ENCODE data around the gene RARRES1. TPM values are rescaled to one million over a fixed set of nuclear protein-coding genes. Genes with fewer than 3 reads are reported as not detected.

Gene RARRES1
- total RNA-seq, 1 experiment from 2014 or later: 0.81 TPM

- Histone ChIP-seq H3K56ac (ENCODE audit: insufficient read length, low read depth, low read length) (no peak overlapping the region), H3K79me1 (ENCODE audit: insufficient read depth, low read depth, low read length, poor library complexity, severe bottlenecking) (no peaks in the 10 kb centered on the region), H4K8ac (replicated peaks; ENCODE audit: insufficient read length, low read depth, low read length) (no peak overlapping the region), H3K4ac (ENCODE audit: low read depth, low read length) (no peak overlapping the region), H4K5ac (ENCODE audit: insufficient read length, low read depth, low read length) (no peak overlapping the region), H2AFZ (ENCODE audit: low read length) (no peak overlapping the region), H2BK120ac (ENCODE audit: low read depth, low read length, poor library complexity, severe bottlenecking) (no peak overlapping the region), H2BK12ac (ENCODE audit: insufficient read length, low read depth, low read length) (no peak overlapping the region), H3K23ac (ENCODE audit: insufficient read length, low read depth, low read length) (no peak overlapping the region), H3K9me3 (ENCODE audit: control insufficient read depth, low read depth, low read length) (no peaks in the 10 kb centered on the region), H2AK5ac (ENCODE audit: insufficient read length, low read length) (no peak overlapping the region), H2BK5ac (ENCODE audit: insufficient read length, low read length) (no peak overlapping the region), H4K91ac (ENCODE audit: insufficient read length, low read depth, low read length) (no peak overlapping the region), H2BK15ac (ENCODE audit: low read depth, low read length) (no peak overlapping the region), H3K4me2 (ENCODE audit: insufficient read depth, insufficient read length, low read length) (no peak overlapping the region), H3K23me2 (ENCODE audit: insufficient read length, low read depth, low read length, poor library complexity, severe bottlenecking) (no peaks in the 10 kb centered on the region), H3T11ph (ENCODE audit: low read length) (no peak overlapping the region), H3K9ac (ENCODE audit: extremely low read depth, insufficient read length, low read length) (no peak overlapping the region), H3K14ac (ENCODE audit: insufficient read depth, low read length) (no peak overlapping the region), H3K4me1 (ENCODE audit: insufficient read depth, low read length) (no peaks in the 10 kb centered on the region), H3K79me2 (ENCODE audit: insufficient read depth, low read length) (no peaks in the 10 kb centered on the region), H3K18ac (ENCODE audit: insufficient read length, low read depth, low read length) (no peak overlapping the region), H2BK20ac (ENCODE audit: low read depth, low read length, poor library complexity, severe bottlenecking) (no peak overlapping the region), H3K27me3 (ENCODE audit: insufficient read depth, low read length) (no peaks in the 10 kb centered on the region), H3K27ac (ENCODE audit: insufficient read length, low read depth, low read length) (no peak overlapping the region), H4K20me1 (ENCODE audit: control insufficient read depth, insufficient read depth, insufficient read length) (no peaks in the 10 kb centered on the region)
- Mint-ChIP-seq H3K9me3 (no peaks in the 10 kb centered on the region), H3K4me1 (peaks cover 6% of the 10 kb centered on the region in 2 experiments; a peak in 3 of 4 replicates), H3K36me3 (ENCODE audit: insufficient read depth in 1 of 3, low read depth in 3 of 3) (no peaks in the 10 kb centered on the region), H3K27me3 (ENCODE audit: low read depth) (no peaks in the 10 kb centered on the region; the same call in 1 of the 2 replicates), H3K4me3 (no peak overlapping the region), H3K27ac (no peak overlapping the region; a peak in 1 of 7 replicates)
- TF ChIP-seq CTCF (conservative IDR thresholded peaks at IDR 0.05): no peak
- WGBS (ENCODE audit: extremely low coverage, insufficient read length, low lambda C conversion rate): no CpG with 5 or more reads among the region's 3 CpGs
- no peak for DNase-seq
Observed at GRCh38 chr3:158775426-158776410, 43.5 kb upstream of the RARRES1 start.

All from H9 (cell line).